ENCODE measurements around the gene TTBK2.

GRCh38 chr15:42716626-42717025 is 204.0 kb downstream of the TTBK2 start:
- no peak for TF ChIP-seq CTCF (IDR thresholded peaks at IDR 0.05 in 8 of 11, conservative IDR thresholded peaks at IDR 0.05 in 3 of 11)
- TF ChIP-seq POLR2A (IDR thresholded peaks at IDR 0.05): no peak
